ENCODE data around the gene ENDOG. TPM values are rescaled to one million over a fixed set of nuclear protein-coding genes. Genes with fewer than 3 reads are reported as not detected.
"Not testable (repeated sequence)": the region's sequence is repeated elsewhere in the genome, so short reads cannot be mapped to it uniquely, and the experiment has no call there.

Gene ENDOG
- polyA plus RNA-seq, 3 donors = 7.5 to 13.2 (median 8.5) TPM

GRCh38 chr9:128821584-128822406, 3.5 kb downstream of the ENDOG start:
- DNase-seq (ENCODE audit: extremely low read depth in 1 of 11, low read depth in 9 of 11, low spot score in 4 of 11) = no peak

DNA sequence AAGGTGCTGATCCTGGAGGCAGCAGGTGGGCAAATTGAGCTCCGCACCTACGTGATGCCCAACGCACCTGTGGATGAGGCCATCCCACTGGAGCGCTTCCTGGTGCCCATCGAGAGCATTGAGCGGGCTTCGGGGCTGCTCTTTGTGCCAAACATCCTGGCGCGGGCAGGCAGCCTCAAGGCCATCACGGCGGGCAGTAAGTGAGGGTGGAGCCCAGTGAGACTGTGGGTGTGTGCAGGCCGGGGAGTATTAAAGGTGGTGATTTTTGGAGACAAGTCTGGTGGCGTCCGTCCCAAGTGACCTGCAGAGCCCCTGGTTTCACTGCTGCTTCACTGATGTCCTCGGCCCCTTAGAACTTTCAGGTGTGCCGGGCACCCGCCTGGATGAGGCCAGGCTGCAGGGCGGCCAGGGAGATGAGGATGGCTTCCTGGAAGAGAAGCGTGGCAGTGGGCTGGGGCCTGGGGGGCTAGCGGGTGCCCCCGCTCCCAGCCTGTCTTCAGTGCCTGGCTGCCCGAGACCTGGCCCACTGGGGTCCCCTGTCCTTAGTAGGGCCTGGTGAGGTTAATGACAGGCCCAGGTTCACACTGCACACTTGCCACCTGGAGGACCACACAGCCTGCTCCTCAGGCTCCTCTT, 4.2 kb downstream of the ENDOG start:
- DNase-seq (ENCODE audit: extremely low read depth in 1 of 11, low read depth in 9 of 11, low spot score in 4 of 11) = no peak

- no peak for DNase-seq (ENCODE audit: extremely low read depth in 1 of 11, low read depth in 9 of 11, low spot score in 4 of 11)
Observed at GRCh38 chr9:128823362-128823902, 5.1 kb downstream of the ENDOG start.

DNA sequence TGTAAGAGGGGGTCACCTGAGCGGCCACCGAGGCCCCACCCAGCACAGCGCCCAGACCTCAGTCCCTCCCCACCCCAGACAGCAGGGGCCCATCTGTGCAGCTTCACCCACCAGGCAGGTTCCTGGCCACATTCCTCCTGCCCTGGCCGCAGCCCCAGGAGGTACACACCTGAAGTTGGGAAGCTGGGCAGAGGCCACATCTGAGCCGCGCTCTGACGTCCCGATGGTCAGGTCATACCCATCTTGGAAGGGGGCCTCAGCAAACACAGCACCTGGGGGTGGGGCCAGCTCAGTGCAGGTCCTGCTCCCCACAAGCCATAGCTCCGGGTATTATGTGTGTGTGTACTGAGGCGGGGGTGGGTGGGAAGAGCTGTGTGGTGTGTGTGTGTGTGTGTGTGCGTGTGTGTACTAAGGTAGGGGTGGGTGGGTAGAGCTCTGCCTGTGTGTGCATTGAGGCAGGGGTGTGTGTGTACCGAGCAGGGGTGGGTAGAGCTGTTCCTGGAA, 5.7 kb downstream of the ENDOG start:
- DNase-seq (ENCODE audit: extremely low read depth in 1 of 11, low read depth in 9 of 11, low spot score in 4 of 11) = no peak

GRCh38 chr9:128824911-128825310, 6.6 kb downstream of the ENDOG start:
- DNase-seq (ENCODE audit: extremely low read depth in 1 of 11, low read depth in 9 of 11, low spot score in 4 of 11) = no peak

DNA sequence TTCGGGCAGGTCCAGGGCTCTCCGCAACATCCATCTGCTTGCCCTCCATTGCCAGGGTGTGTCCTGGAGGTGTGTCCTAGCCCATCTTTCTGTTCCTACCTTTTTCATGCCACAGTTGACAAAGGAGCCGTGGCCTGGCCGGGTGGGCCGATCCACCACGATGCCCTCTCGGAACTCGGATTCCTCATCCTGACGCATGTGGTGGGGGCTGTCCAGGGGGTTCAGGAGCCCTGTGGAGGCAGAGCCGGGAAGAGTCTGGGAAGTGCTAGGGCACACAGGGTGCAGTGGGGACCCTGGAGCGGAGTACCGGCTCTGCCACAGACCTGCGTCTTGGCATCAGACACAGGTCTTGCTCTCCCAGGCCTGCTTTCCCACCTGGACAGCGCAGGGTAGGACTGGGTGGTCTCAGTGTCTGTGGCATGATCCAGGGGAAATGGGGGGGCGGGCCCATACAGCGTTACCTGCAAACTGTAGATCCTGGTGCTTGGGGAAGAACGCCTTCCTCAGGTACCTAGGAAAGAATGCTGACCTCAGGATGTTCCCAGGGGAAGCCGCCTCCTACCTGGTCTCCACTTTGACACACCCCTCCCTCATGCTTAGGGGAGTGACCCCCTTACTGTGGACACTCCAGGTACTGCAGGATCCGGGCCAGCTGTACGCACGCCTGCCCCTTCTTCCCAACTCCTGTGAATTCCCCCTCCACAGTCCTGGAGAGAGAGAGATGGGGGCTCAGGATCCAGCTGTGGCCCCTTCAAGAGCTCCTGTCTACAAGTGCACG, 7.8 kb downstream of the ENDOG start:
- no peak for DNase-seq (ENCODE audit: extremely low read depth in 1 of 11, low read depth in 9 of 11, low spot score in 4 of 11)

DNA sequence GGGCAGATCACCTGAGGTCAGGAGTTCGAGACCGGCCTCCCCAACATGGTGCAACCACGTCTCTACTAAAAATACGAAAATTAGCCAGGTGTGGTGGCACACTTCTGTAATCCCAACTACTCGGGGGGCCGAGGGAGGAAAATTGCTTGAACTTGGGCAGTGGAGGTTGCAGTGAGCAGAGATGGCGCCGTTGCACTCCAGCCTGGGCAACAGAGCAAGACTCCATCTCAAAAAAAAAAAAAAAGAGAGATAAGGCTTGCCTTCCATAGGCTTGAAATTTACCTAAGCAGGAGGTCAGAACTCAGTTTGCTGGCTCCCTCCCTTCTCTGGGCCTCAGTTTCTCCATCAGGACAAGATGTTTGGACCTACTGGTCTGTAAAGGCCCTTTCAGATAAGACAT, 10.0 kb downstream of the ENDOG start:
- DNase-seq (ENCODE audit: extremely low read depth in 1 of 11, low read depth in 9 of 11, low spot score in 4 of 11) = no peak

DNA sequence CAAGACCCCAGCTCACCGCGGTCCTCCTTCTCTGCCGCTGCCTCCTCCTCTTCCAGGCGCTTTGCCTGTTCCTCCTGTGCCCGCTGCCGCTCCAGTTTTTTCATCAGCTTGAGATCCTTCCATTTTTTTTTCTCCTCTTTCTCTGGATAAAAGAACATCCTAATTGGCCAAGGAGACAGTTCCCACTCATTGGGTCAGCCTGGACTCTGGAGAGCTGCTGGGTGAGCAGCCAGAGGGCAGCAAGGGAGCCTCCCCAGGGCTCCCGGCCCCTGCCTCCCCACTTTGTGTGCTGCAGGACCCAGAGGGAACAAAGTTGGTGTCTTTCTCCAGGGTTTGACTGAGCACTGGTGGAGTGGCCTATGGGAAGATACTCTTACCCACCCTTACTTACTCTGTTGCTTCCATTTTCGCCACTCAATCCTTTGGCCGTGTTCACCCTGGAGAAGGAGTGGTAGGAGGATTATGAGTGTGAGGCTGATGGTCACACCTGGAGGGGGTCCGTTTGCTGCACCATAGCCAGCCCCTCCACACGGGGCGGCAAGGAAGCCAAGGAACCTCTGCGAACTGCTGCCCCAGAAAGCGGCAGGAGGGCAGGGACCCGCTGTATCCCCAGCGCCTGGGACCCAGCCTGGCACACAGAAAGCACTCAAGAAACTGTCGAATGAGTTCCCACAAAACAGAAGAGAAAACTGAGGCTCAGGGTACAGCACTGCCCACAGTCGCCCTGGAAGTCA, 10.6 kb downstream of the ENDOG start:
- no peak for DNase-seq (ENCODE audit: extremely low read depth in 1 of 11, low read depth in 9 of 11, low spot score in 4 of 11)

DNA sequence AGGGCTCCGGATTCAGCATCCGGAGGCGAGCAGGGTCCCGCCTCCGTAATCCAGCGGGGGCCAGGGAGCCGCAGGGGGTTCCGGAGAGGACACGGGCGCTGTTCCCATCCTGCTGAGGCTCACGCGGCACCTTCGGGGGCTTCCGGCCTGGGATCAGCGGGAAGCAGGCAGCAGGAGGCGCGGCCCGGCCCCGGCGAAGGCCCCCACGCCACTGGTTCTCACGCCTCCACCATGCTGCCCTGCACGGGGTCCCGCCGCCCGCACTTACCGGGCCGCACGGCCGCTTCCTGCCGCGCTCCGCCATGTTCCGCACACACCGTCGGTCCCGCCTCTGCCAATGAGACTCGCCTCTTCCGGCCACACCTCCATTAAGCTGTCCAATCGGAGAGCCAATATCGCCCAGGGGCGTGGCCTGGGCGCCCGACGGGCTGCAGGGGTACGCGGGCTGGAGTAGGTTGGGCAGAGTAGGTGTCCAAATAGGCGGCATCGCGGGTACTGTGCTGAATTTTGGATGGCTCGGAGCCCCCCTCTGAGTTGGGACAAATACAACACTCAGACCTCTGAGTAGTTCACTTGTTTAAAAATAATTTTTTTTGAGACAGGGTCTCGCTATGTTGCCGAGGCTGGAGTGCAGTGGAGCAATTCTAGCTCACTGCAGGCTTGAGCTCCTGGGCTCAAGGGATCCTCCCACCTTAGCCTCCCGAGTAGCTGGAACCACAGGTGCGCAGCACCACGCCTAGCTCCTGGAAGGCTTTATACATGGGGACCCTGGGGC, 11.4 kb downstream of the ENDOG start, which contains the start of gene SPOUT1:
Gene SPOUT1, minus strand, starts transcription at position 318 of the 775 bp plus-strand sequence. Its CDS starts 14 bp downstream, at position 304.
- DNase-seq (ENCODE audit: extremely low read depth in 1 of 11, low read depth in 9 of 11, low spot score in 4 of 11) = peak; percentile 74 to 92 (median 87)

DNA sequence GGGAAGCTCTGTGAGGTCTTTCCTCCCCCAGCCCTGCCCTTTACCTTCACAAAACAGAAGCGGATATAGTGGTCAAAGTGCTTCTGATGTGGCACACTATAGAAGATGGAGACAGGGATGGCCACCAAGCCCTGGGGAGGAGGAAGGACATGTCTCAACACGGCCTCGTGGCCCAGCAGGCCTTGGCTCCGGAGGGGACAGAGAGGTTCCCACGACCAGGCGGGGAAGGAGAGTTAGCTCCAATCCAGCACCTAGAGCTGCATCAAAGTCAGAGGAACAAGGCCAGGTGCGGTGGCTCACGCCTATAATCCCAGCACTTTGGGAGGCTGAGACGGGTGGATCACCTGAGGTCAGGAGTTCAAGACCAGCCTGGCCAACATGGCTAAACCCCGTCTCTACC, 15.4 kb downstream of the ENDOG start:
- DNase-seq (ENCODE audit: extremely low read depth in 1 of 11, low read depth in 9 of 11, low spot score in 4 of 11) = no peak

DNA sequence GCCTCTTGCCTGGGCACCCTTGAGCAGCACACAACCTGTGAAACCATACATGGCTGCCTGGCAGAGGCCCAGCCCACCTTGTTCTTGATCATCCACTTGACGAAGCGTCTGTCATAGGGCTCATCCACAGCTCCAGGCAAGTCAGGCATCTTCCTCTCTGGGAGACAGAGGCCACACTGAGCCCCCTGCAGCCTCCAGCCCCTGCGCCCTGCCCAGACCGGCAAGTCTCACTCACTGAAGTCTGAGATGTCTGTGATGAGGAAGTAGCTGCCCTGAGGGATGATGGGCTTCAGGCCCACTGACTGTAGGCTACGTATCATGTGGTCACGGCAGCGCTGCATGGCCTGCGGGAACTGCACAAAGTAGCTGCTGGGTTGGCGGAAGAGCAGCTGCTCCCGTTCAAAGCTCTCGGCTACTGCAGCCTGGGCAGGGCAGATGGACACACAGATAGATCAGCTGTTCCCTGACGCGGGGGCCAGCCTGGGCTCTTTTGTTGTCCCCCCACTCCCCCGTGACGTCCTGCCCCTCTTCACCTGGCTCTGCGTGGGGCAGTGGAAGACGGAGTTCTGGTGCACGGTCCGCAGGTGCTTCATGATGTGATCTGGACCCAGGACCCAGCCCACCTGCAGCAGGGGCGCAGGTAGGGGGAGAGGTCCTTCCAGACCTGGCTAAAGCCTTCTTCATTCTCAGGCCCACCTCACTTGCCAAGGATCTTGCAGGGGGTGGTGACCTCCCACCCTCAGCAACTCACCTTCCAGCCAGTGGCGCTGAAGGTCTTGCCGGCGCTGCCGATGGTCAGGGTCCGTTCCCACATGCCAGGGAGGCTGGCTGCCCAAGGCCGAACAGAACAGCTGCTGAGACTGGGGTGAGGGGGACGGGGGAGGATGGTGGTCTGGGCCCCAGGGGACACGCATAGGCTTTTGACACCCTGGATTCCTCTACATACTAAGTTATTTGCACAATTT, 17.2 kb downstream of the ENDOG start:
- no peak for DNase-seq (ENCODE audit: extremely low read depth in 1 of 11, low read depth in 9 of 11, low spot score in 4 of 11)

DNA sequence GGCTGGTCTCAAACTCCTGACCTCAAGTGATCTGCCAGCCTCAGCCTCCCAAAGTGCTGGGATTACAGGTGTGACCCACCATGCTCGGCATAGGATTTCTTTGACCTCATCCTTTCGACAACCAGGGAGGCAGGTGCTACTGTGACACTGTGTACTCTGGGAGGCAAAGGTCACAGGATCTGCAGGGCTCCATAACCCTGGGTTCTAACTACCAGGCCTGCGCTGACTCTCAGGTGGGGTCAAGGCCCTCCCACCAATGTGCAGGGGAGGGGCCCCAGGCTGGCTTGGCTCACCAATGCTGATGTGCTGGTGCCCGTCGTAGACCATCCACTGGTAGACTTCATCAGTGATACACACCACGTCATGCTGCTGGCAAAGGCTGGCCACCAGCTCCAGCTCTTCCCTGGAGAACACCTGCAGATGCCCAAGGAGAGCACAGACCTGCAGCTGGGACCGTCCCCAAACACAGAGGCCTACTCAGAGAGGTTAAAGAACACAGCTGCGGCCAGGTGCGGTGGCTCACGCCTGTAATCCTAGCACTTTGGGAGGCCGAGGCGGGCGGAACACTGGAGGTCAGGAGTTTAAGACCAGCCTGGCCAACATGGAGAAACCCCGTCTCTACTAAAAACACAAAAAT, 18.3 kb downstream of the ENDOG start:
- no peak for DNase-seq (ENCODE audit: extremely low read depth in 1 of 11, low read depth in 9 of 11, low spot score in 4 of 11)

DNA sequence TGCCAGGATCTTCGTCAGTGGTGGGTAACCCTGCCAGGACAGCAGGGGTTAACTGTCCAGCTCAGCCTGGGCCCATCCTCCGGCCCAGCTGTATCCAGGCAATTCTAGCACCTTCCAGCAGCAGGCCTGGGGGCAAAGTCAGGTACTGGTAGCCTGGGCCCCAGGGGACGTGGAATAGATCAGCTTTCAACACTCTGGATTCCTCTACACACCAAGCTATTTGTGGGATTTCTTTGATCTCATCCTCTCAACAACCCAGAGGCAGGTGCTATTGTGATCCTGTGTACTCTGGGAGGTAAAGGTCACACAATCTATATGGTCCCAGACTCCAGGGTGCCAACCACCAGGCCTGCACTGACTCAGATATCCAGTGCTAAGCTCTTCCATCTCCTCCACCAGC, 20.0 kb downstream of the ENDOG start:
- no peak for DNase-seq (ENCODE audit: extremely low read depth in 1 of 11, low read depth in 9 of 11, low spot score in 4 of 11)

- DNase-seq (ENCODE audit: extremely low read depth in 1 of 11, low read depth in 9 of 11, low spot score in 4 of 11) = no peak
Observed at GRCh38 chr9:128840524-128840923, 22.2 kb downstream of the ENDOG start.

DNA sequence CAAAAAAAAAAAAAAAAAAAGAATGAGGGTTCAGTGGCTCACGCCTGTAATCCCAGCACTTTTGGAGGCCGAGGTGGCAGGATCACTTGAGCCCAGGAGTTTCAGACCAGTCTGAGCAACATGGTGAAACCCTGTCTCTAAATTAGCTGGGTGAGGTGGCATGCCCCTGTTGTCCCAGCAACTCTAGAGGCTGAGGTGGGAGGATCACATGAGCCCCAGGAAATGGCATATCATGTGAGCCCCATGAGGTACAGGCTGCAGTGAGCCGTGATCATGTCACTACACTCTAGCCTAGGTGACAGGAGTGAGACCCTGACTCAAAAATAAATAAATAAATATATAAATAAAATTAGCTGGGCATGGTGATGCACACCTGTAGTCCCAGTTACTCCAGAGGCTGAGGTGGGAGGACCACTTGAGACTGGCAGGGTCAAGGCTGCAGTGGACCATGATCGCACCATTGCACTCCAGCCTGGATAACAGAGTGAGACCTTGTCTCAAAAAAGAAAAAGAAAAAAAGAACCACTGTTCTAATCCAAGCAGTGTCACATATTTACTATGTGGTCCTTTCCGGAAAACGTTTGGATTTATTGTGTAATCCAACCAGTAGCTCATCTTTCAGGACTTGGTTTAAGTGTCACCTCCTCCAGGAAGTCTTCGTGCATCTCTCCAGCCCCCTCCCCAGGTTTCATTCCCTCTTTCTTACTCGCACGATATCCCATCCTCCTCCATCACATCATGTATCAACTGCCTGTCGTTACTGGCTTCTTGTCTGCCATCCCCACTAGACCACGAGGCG, 23.6 kb downstream of the ENDOG start:
- DNase-seq (ENCODE audit: extremely low read depth in 1 of 11, low read depth in 9 of 11, low spot score in 4 of 11) = no peak

- DNase-seq (ENCODE audit: extremely low read depth in 1 of 11, low read depth in 9 of 11, low spot score in 4 of 11) = not testable (repeated sequence)
Observed at GRCh38 chr9:128843171-128843570, 24.9 kb downstream of the ENDOG start.
